ENCODE results near the gene ACSF3.

The ACSF3 gene

DNA sequence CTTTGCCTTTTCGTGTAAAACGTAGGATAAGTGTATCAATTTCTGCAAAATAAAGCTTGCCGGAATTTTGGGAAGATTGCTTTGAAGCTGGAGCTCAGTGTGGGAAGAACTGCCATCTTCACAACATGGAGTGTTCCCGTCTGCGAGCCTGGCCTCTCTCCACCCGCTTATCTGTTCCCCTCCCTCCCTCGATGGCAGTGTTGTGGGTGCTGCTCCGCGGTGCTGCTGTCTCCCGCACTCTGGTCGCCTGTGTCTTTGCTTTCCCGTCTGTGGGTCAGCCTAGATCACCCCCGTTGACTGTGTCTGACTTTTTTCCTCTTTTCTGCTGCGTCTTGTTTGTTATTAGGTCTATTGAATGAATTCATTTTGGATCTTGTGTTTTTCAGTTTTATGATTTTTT, 17.0 kb downstream of the ACSF3 start:
- no peak for DNase-seq (ENCODE audit: low read depth)
- no peak overlapping the region for H3K4me3 ChIP-seq (ENCODE audit: low read depth, low read length)
- TF ChIP-seq, protein P1, sequence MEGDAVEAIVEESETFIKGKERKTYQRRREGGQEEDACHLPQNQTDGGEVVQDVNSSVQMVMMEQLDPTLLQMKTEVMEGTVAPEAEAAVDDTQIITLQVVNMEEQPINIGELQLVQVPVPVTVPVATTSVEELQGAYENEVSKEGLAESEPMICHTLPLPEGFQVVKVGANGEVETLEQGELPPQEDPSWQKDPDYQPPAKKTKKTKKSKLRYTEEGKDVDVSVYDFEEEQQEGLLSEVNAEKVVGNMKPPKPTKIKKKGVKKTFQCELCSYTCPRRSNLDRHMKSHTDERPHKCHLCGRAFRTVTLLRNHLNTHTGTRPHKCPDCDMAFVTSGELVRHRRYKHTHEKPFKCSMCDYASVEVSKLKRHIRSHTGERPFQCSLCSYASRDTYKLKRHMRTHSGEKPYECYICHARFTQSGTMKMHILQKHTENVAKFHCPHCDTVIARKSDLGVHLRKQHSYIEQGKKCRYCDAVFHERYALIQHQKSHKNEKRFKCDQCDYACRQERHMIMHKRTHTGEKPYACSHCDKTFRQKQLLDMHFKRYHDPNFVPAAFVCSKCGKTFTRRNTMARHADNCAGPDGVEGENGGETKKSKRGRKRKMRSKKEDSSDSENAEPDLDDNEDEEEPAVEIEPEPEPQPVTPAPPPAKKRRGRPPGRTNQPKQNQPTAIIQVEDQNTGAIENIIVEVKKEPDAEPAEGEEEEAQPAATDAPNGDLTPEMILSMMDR (IDR thresholded peaks at IDR 0.05; ENCODE audit: control insufficient read depth, extremely low read depth, insufficient read depth), result no peak

DNA sequence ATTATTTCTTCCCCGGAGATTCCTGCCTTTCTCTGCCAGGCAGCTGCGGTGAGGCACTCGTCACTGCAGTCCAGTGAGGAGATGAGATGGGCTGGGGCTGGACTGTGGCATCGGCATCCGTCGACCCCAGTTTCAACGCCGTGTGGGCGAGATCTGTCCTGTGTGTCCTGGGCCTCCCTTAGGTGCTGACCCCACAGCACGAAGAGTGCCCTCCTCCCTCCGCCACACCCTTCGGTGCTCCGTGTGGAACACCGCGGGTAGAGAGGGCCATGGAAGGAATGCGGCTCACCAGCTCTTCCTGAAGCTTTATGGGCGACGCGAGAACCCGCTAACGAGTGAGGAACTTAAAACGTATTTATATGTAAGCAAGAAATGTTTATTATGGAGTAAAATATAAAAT, 17.6 kb downstream of the ACSF3 start:
- TF ChIP-seq, protein P1 (IDR thresholded peaks at IDR 0.05; ENCODE audit: control insufficient read depth, extremely low read depth, insufficient read depth), result no peak
- no peak overlapping the region for H3K4me3 ChIP-seq (ENCODE audit: low read depth, low read length)
- no peak for DNase-seq (ENCODE audit: low read depth)

DNA sequence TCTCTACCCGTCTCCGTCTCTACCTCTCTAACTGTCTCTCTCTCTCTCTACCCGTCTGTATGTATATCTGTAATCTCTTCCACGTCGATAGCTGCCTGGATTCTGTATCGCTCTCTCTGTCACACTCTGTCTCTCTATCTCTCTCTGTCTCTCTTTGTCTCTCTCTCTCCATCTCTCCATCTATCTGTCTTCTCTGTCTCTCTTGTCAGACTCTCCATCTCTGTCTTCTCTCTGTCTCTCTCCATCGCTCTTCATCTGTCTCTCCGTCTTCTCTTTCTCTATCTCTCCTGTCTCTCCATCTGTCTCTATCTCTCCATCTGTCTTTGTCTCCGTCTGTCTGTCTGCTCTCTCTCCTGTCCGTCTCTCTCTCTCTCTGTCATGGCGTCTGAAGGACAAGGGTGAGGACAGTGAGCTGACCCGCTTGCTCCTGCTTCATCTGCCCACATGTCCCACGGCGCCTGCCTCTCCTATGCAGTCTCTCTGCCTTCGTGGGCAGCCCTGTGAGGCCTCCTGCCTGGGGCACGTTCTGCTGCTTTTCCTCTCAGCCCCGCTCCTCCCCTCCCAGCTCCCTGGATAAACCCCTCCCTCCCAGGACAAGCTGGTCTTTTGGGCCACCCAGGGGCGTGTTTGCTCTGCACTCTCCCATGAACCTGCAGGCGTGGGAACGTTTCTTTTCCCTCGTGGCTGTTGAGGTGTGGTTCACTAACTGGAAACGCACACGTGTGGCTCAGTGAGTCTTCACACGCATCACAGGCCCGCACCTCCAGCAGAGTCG, 18.9 kb downstream of the ACSF3 start:
- TF ChIP-seq, protein P1 (IDR thresholded peaks at IDR 0.05; ENCODE audit: control insufficient read depth, extremely low read depth, insufficient read depth), result no peak
- no peak for DNase-seq (ENCODE audit: low read depth)
- no peak overlapping the region for H3K4me3 ChIP-seq (ENCODE audit: low read depth, low read length)

DNA sequence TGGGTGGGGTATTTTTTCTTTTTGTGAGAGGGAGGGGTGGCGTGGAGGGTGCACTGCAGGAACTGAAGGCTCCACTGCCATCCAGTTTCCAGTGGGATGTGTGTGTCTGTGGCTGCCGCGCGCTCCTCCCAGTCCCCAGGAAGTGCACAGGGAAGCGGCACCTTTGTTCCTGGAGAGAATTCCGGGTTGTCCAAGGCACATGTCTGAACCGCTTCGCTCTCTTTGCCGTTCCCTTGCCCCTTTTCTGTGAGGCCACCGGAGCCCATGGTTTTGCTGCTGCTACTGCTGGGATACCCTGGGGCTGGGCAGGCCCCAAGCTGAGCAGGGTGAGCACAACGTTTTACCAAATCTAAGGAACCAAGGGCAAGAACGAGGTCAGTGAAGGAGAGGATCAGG, 19.5 kb downstream of the ACSF3 start:
- DNase-seq (ENCODE audit: low read depth), result no peak
- no peak overlapping the region for H3K4me3 ChIP-seq (ENCODE audit: low read depth, low read length)
- TF ChIP-seq, protein P1 (IDR thresholded peaks at IDR 0.05; ENCODE audit: control insufficient read depth, extremely low read depth, insufficient read depth), result no peak

DNA sequence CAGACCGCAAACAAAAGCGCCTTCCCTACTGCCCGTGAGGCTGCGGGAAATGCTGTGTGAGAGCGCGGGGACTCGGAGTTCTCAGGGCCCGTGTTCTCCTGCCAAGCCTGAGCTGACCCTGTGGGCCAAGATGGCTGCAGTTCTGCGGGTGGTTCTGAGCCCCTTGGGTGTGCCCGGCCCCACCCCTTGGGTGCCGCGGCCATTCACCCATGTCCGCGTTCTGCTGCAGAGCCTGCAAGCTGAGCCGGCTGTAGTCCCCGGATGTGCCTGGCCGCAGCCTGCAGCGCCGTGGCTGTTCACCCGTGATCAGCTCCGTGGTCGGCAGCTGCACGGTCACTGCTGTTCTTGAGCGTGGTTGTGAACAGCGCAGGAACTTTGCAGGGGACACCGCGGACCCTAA, 20.0 kb downstream of the ACSF3 start:
- TF ChIP-seq, protein P1 (IDR thresholded peaks at IDR 0.05; ENCODE audit: control insufficient read depth, extremely low read depth, insufficient read depth), result no peak
- DNase-seq (ENCODE audit: low read depth), result no peak
- no peak overlapping the region for H3K4me3 ChIP-seq (ENCODE audit: low read depth, low read length)

DNA sequence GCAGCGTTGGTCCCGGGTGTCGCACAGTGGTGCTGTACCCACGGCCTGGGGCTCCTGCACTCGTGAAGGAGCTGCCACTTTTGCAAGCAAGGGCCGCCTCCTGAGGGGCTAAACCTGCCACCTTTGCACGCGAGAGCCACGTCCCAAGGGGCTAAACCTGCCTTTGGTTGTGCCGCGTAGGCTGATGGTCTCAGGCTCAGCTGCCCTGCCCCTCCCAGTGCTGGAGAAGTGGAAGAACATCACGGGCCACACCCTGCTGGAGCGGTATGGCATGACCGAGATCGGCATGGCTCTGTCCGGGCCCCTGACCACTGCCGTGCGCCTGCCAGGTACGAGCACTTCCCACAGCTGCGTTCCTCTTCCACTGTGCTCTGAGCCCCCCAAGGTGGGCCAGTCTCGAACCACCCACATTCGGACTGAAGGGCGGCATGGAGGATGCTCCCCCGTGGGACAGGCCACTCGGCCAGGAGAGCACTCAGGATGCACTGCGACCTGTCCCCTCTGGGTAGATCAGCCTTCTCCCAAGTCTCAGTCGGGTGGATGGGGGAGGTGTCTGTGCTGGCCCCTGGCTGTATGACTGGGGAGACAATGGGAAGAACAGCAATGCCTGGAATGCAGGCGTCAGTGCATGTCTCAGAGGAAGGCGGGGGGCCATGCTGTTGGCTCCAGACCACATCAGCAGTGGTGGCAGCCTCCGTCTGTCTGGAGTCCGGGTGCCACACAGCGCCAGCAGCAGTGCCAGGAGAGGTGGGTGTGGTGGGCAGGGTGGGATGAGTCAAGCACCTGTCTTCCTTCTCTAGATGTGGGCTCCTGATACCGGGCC, 20.7 kb downstream of the ACSF3 start:
- H3K4me3 ChIP-seq (ENCODE audit: low read depth, low read length), result no peak overlapping the region
- TF ChIP-seq, protein P1 (IDR thresholded peaks at IDR 0.05; ENCODE audit: control insufficient read depth, extremely low read depth, insufficient read depth), result no peak
- no peak for DNase-seq (ENCODE audit: low read depth)
